Measurements from ENCODE around the gene KCTD5.
A peak's percentile ranks its signal among the peaks of the same experiment; 100 is the strongest.
"Not testable (repeated sequence)": the region's sequence is repeated elsewhere in the genome, so short reads cannot be mapped to it uniquely, and the experiment has no call there.

Gene KCTD5

DNA sequence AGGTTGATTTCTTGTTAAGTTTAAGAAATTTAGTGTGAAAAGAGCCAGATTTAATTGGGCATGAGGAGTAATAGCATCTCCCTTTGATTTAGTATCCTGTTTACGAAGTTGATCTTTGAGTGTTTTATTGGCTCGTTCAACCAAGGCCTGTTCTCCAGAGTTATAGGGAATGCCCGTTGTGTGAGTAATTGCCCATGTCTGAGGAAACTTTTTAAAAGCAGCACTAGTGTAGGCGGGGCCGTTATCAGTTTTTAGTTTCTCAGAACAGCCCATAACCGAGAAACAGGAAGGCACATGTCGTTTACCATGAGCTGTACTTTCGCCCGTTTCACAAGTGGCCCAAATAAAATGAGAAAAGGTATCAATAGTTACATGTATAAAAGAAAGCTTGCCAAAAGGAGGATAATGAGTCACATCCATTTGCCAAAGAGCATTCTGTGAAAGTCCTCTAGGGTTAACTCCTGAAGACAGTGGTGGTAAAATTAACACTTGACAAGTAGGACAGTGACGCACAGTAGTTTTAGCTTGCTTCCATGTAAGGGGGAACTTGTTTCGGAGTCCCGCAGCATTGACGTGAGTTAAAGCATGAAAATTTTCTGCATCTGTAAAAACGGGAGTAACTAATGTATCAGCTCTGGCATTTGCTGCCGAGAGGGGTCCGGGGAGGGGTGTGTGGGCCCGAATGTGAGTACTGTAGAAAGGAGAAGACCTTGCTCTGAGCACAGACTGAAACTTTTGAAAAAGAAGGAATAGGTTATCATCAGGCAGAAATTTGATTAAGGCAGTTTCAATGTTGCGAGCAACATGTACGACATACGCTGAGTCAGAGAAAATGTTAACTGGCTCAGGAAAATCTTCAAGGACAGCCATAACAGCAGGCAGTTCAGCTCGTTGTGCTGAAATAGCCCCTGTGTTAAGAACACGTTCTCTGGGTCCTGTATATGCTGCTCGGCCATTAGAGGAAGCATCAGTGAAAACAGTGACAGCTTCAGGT, 18.5 kb upstream of the KCTD5 start:
- no peak for DNase-seq (ENCODE audit: insufficient read length)
- FAIRE-seq: no peak
- TF ChIP-seq POLR2AphosphoS5 (IDR thresholded peaks at IDR 0.05; ENCODE audit: low read depth, low read length) (no peak), TAF1 (IDR thresholded peaks at IDR 0.05; ENCODE audit: borderline replicate concordance, low read depth, low read length) (no peak)

DNA sequence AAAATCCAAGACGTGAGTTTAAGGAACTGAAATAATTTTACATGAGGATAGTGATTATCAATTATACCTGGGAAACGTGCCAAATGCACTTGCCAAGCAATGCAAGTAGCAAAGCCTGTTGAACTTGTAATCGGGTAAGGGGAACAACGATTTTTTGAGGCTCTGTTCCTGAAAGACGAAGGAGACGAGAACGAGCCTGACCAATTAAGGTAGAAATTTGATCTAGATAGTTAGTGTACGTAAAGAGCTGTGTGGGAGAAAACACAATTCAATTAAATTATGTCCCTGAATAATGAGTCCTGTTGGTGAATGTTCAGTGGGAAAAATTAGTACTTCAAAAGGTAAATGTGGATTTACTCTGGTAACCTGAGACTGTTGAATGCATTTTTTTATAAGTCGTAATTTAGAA, 17.7 kb upstream of the KCTD5 start:
- DNase-seq (ENCODE audit: insufficient read length): no peak
- no peak for FAIRE-seq
- no peak for TF ChIP-seq POLR2AphosphoS5 (IDR thresholded peaks at IDR 0.05; ENCODE audit: low read depth, low read length)
- no peak for TF ChIP-seq POLR2A (IDR thresholded peaks at IDR 0.05; ENCODE audit: low read depth, low read length)
- no peak for TF ChIP-seq TAF1 (IDR thresholded peaks at IDR 0.05; ENCODE audit: borderline replicate concordance, low read depth, low read length)

GRCh38 chr16:2666671-2667070, 15.7 kb upstream of the KCTD5 start:
- not testable (repeated sequence) for FAIRE-seq; DNase-seq (ENCODE audit: insufficient read length)

DNA sequence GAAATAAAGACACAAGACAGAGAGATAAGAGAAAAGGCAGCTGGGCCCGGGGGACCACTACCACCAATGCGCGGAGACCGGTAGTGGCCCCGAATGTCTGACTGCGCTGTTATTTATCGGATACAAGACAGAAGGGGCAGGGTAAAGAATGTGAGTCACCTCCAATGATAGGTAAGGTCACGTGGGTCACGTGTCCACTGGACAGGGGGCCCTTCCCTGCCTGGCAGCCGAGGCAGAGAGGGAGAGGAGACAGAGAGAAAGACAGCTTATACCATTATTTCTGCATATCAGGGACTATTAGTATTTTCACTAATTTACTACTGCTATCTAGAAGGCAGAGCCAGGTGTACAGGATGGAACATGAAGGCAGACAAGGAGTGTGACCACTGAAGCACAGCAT, 12.7 kb upstream of the KCTD5 start:
- not testable (repeated sequence) for DNase-seq (ENCODE audit: insufficient read length); FAIRE-seq

DNA sequence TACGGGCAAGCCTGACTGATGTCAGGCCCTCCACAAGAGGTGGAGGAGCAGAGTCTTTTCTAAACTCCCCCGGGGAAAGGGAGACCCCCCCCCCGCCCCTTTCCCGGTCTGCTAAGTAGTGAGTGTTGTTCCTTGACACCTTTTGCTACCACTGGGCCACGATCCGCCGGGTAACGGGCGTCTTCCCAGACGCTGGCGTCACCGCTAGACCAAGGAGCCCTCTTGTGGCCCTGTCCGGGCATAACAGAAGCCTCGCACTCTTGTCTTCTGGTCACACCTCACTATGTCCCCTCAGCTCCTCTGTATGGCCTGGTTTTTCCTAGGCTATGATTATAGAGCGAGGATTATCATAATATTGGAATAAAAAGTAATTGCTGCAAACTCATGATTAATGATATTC, 12.3 kb upstream of the KCTD5 start:
- not testable (repeated sequence) for DNase-seq (ENCODE audit: insufficient read length); FAIRE-seq

DNA sequence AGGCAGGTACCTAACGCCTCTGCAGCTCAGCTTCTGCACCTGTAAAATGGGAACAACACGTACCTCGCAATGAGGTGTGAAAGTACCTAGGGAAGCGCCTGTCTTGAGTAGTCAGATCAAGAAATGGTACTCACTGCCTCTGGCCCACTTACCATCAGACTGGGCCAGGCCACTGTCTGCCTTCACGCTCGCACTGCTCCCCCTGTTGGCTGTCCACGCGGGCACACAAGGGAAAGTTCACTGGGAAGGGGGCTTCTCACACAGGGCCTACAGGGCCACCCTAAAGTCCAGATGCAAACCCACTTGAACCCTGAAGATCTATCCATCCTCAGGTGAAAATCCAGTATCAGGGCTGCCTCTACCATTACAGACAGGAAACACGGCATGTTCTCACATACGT, 11.1 kb upstream of the KCTD5 start:
- not testable (repeated sequence) for DNase-seq (ENCODE audit: insufficient read length)
- FAIRE-seq: peak; percentile 73

DNA sequence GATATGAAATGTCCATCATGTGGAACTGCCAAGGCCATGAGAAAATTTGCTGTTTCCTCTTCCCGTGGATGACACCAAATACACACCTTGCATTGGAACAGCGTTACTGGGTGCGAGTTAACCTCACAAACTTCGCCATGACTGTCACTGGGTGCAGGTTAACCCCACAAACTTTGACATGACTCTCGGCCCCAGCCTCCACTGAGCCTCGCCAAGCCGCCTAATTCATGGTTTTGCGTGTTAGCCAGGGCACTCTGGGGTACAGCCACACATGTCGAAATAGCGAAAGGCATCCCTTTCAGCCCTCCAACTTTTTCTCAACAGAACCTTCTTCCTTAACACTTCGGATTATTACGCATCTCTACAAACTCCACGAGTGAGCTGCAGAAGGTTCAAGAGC, 10.6 kb upstream of the KCTD5 start:
- DNase-seq (ENCODE audit: insufficient read length) (no peak), FAIRE-seq (no peak)
- TF ChIP-seq TAF1 (IDR thresholded peaks at IDR 0.05; ENCODE audit: borderline replicate concordance, low read depth, low read length): no peak
- no peak for TF ChIP-seq POLR2AphosphoS5 (IDR thresholded peaks at IDR 0.05; ENCODE audit: low read depth, low read length)
- TF ChIP-seq POLR2A (IDR thresholded peaks at IDR 0.05; ENCODE audit: low read depth, low read length): no peak

DNA sequence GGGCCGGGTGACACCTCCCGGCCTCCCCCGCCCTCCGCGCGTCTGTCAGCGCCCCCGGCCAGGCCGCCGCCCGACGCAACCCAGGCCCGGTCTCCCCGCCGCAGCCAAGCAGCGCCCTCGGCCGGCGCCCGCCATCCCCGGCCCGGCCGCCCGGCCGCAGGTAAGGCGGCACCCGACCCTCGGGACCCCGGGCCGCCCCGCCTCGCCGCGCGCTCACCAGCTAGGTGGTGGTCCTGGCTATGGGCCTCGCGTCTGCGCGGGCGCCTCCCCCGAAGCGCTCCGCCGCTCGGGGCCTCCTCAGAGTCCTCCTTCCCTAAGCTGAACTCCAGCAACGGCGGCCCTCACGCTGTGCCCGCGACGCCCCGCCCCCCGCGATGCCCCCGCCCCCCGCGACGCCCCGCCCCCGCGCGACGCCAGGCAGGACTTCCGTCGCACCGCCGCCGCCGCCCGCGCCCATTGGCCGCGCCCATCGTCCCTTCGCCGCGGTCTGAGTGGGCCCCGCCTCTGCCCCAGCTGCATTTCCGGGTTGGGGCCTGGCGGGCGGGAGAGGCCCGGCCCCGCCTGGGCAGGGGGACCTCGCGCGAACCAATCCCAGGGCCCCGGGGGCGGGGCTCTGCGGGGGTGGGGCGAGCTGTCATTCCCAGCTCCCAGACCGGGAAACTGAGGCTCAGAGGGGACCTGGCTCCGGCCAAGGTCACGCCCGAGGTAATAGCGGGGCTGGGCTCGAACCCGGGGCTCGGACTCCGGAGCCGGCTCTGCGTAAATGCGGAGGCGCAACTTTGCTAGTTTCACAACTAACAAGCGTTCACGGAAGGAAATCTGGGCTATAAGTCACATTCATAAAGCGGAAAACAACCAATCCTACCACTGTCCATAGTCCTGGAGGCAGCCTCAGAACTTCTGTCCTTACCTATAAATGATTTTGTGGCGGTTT, 9.0 kb upstream of the KCTD5 start:
- TF ChIP-seq POLR2AphosphoS5 (IDR thresholded peaks at IDR 0.05; ENCODE audit: low read depth, low read length): no peak
- TF ChIP-seq TAF1 (IDR thresholded peaks at IDR 0.05; ENCODE audit: borderline replicate concordance, low read depth, low read length): no peak
- TF ChIP-seq POLR2A (IDR thresholded peaks at IDR 0.05; ENCODE audit: low read depth, low read length): peak; percentile 71; the same call in 1 of the 2 replicates
- peak; percentile 83 for FAIRE-seq
- DNase-seq (ENCODE audit: insufficient read length): peak; percentile 93

GRCh38 chr16:2675021-2675420, 7.3 kb upstream of the KCTD5 start:
- DNase-seq (ENCODE audit: insufficient read length) (no peak), FAIRE-seq (no peak)
- TF ChIP-seq TAF1 (IDR thresholded peaks at IDR 0.05; ENCODE audit: borderline replicate concordance, low read depth, low read length) (no peak), POLR2A (IDR thresholded peaks at IDR 0.05; ENCODE audit: low read depth, low read length) (no peak), POLR2AphosphoS5 (IDR thresholded peaks at IDR 0.05; ENCODE audit: low read depth, low read length) (no peak)

DNA sequence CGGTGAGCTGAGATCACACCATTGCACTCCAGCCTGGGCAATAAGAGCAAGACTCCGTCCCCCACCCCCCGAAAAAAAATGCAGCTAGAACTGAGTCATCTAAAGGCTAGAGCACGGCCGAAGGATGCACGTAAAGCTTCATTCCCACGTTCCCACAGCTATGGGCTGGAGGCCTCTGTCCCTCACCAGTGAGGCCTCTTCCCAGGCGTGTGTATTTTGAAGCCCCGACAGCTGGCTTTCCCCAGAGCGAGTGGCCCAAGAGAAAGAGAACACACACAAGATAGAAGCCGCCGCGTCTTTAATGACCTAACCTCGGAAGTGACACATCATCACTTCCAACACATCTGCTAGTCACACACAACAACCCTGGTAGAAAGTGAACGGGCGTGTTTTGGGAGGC, 6.6 kb upstream of the KCTD5 start:
- no peak for FAIRE-seq
- no peak for DNase-seq (ENCODE audit: insufficient read length)
- no peak for TF ChIP-seq POLR2AphosphoS5 (IDR thresholded peaks at IDR 0.05; ENCODE audit: low read depth, low read length)
- TF ChIP-seq POLR2A (IDR thresholded peaks at IDR 0.05; ENCODE audit: low read depth, low read length): no peak
- no peak for TF ChIP-seq TAF1 (IDR thresholded peaks at IDR 0.05; ENCODE audit: borderline replicate concordance, low read depth, low read length)

DNA sequence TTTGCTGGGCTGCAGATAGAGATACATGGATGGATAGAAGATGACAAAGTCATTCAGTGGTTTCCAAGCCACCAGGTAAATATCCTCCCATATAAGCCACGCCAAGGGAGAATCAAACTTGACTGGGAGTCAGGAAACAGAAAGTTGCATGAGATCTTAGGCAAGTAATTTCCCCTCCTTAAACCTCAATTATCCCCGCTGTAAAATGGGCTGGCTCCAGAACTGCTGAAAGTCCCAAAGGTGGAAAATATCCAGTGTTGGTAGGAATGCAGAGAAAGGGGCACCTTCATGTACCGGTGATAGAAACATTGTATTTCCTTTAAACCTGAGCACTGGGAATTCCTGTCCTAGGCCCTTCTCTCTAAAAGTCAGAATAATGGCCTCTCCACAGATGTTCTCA, 5.4 kb upstream of the KCTD5 start:
- DNase-seq (ENCODE audit: insufficient read length); FAIRE-seq: not testable (repeated sequence)

GRCh38 chr16:2678206-2678965, 3.9 kb upstream of the KCTD5 start:
- not testable (repeated sequence) for DNase-seq (ENCODE audit: insufficient read length); FAIRE-seq

DNA sequence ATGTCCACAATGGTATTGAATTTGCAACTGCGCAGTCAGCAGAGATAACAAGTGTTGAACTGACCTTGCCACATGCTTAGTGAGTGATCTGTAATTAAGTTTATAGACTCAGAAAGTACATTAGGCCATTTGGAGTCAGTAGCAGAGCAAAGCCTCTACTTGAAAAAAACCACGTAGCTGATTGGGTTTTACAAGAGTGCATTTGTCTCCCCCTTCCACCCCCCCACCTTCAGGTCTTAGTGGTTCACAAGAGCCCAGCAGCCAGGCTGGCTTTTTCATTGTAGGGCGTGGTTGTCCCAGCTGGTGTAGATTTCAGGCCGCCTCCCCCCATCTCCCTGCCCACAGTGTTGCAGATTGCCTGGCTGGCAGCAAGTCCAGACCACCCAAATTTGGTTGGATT, 2.4 kb upstream of the KCTD5 start:
- not testable (repeated sequence) for FAIRE-seq

DNA sequence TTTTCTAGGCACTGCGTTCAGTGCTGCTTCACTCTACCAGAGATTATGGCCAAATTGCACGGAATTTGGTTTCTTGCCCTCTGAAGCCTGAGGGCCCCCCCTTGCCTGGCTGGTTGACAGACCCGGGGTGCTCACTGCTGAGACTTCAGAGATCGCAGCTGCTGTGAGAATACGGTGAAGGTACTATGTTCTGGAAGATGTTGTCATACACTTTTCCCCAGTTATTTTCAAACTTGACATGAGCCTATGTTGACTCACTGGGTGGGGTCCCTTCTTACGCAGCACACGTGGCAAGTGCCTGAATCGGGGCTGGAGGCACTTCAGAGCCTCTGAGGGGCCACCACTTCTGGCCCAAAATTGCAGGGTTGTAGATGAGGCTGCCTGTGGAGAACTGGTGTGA, 2.0 kb upstream of the KCTD5 start:
- not testable (repeated sequence) for FAIRE-seq; DNase-seq (ENCODE audit: insufficient read length)

More for the DNA sequence above, 2.4 kb upstream of the KCTD5 start:
- DNase-seq (ENCODE audit: insufficient read length): not testable (repeated sequence)

DNA sequence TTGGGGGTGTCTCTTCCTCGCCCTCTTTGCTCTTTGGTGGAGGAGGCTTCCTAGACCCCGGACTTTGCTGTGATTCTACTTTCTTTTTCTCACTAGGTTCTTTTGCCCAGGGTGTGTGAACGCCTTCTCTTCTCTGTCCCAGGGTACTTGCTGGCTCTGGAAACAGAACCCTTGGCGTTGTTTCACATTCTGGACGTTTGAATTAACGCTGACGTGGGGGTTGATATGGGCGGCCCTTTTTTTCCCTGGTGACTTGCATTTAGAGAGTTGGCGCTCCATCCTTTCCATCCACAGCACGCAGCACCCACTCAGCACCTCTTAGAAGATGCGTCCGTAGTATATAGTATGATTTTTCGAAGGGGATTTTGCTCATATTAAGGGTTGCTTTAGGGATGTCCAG, 718 bp downstream of the KCTD5 start:
- not testable (repeated sequence) for DNase-seq (ENCODE audit: insufficient read length); FAIRE-seq

DNA sequence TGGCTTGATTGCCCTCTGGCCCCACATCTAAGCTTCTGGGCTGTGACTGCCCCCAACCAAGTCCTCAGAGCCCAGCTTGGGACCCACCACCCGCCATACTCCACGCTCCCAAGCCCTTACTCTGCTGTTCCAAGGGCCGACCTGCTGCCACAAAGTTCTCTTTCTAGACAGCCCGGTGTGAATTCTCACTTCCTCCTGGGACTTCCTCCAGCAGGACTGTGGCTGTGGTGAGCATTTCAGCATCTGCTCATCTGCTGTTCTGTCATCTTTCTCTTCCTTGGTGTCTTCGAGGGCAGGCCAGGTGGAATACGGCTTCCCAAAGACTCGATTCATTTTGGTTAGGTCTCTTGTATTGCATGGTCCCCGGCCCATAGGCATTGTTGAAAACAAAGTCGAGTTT, 3.8 kb downstream of the KCTD5 start:
- DNase-seq (ENCODE audit: insufficient read length): not testable (repeated sequence)
- FAIRE-seq: peak; percentile 100

All from GM12892 (cell line).